T-helper 2 cell treated with Interferon-gamma antibody and Interleukin-4, amounts not matched to agents 5 μg/mL and 100 μg/mL, for 36 hours (primary cell): ENCODE data around the gene PCDH9.
"Not testable (repeated sequence)": the region's sequence is repeated elsewhere in the genome, so short reads cannot be mapped to it uniquely, and the experiment has no call there.

Experiments used
- DNase-seq: peaks from one replicate; pipeline ENCODE4 v3.0.0; 2021; ENCODE audit warnings: low spot score
- H3K27ac Mint-ChIP-seq: one replicate; pipeline ENCODE4 v1.8.0; 2021; ENCODE audit warnings: mild to moderate bottlenecking, mixed read lengths
- H3K27me3 Mint-ChIP-seq: one replicate; pipeline ENCODE4 v1.8.0; 2021; ENCODE audit warnings: low read depth, mixed read lengths
- H3K36me3 Mint-ChIP-seq: one replicate; pipeline ENCODE4 v1.8.0; 2021; ENCODE audit warnings: low read depth, mixed read lengths
- H3K4me1 Mint-ChIP-seq: one replicate; pipeline ENCODE4 v1.8.0; 2021; ENCODE audit warnings: low read depth, mixed read lengths
- H3K4me3 Mint-ChIP-seq: one replicate; pipeline ENCODE4 v1.8.0; 2022; ENCODE audit warnings: mild to moderate bottlenecking, moderate library complexity, mixed read lengths
- H3K9me3 Mint-ChIP-seq: one replicate; pipeline ENCODE4 v1.8.0; 2021; ENCODE audit warnings: mixed read lengths

Gene PCDH9

DNA sequence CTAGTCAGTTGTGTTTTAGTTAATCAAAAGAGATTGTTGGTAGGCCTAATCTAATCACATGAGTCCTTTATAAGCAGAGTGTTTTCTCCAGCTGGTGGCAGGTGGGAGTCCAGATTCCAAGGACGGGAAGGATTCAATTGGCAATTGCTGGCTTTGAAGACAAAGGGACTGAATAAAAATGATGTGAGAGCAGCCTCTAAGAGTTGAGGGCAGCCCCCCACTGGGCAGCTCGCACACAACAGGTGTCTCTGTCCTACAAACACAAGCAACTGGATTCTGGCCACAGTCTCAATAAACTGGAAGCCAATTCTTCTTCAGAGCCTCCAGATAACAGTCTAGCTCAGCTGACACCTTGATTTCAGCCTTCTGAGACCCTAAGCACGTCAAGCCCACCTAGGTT, 915.2 kb downstream of the PCDH9 start:
- Mint-ChIP-seq H3K36me3 (no peaks in the 10 kb centered on the region), H3K9me3 (peaks cover 7% of the 10 kb centered on the region), H3K27ac (no peak overlapping the region), H3K4me3 (no peak overlapping the region), H3K4me1 (no peaks in the 10 kb centered on the region), H3K27me3 (no peaks in the 10 kb centered on the region)
- DNase-seq = no peak

DNA sequence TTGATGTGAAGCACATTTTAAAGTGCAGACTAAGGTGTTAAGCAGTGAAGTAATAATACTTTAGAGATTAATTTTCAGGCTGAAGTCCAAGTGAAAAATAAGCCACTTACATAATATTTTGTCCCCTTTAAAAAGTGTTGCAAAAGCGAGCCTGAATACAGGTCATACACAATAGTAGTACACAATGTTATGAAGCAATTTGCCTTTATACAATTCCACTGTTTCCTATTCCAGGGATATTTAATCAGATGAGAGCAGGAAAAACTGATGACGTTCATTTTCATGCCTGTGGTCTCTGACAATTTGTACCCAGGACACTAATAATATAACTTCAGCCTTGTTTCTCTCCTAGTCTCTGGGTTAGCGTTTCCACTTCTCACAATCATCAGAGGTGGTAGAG, 916.7 kb downstream of the PCDH9 start:
- Mint-ChIP-seq H3K4me3 (no peak overlapping the region), H3K27me3 (no peaks in the 10 kb centered on the region), H3K4me1 (no peaks in the 10 kb centered on the region), H3K9me3 (peaks cover 7% of the 10 kb centered on the region), H3K27ac (no peak overlapping the region), H3K36me3 (no peaks in the 10 kb centered on the region)
- no peak for DNase-seq

DNA sequence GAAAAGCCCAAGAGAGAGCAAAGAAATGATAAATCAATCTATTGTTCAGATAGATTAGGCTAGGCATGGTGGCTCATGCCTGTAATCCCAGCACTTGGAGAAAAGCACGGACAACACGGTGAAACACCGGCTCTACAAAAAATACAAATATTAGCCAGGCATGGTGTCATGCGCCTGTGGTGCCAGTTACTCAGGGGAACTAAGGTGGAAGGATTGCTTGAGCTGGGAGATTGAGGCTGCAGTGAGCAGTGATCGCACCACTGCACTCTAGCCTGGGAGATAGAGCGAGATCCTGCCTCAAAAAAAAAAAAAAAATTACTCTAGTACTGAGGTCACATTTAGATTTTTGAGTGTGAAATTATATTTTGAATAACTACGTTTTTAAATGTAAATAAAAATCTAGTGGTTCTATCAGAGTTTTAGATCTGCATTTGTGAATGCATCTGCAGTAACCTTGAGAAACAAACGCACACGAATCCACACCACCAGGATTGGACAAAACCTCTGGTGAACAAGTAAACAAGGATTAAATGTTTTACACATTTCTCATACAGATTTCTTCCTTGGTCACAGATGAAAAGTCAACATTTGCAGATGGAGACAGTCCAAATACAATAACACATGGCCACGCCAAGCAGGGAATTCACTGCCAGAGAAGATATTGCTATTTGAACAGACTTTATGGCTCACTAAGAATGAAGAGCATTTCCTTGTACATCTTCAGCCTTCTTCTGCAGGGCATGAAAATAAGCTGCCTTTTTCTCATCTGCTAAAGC, 917.6 kb downstream of the PCDH9 start:
- no peaks in the 10 kb centered on the region for H3K27me3 Mint-ChIP-seq
- no peak for DNase-seq
- H3K36me3 Mint-ChIP-seq = no peaks in the 10 kb centered on the region
- no peak overlapping the region for H3K27ac Mint-ChIP-seq
- no peak overlapping the region for H3K4me3 Mint-ChIP-seq
- H3K4me1 Mint-ChIP-seq = no peaks in the 10 kb centered on the region
- peaks cover 7% of the 10 kb centered on the region for H3K9me3 Mint-ChIP-seq

- Mint-ChIP-seq H3K9me3 (no peaks in the 10 kb centered on the region), H3K27ac (no peak overlapping the region), H3K36me3 (no peaks in the 10 kb centered on the region), H3K27me3 (no peaks in the 10 kb centered on the region), H3K4me3 (no peak overlapping the region), H3K4me1 (no peaks in the 10 kb centered on the region)
- no peak for DNase-seq
Measured at GRCh38 chr13:66305961-66306617, 924.0 kb downstream of the PCDH9 start.

DNA sequence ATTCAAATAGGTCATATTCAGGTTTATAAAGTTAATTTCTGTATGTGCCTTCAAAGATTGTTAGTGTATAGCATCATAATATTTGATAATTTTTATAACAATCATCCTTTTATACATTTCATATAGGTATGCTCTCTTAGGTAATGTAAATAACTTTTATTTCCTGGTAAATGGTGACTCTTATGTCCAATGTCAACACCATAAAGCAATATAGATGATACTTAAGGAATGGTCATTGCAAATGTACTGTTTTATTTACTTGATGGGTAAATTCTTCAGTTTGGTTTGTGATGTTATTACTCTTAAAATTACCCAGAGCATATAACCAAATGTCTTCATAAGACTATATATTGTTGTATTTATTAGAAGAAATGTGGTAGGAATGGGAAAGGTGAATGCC, 928.7 kb downstream of the PCDH9 start:
- H3K4me1 Mint-ChIP-seq = no peaks in the 10 kb centered on the region
- H3K27ac Mint-ChIP-seq = no peak overlapping the region
- H3K9me3 Mint-ChIP-seq = peaks cover 6% of the 10 kb centered on the region
- H3K36me3 Mint-ChIP-seq = no peaks in the 10 kb centered on the region
- no peak for DNase-seq
- no peaks in the 10 kb centered on the region for H3K27me3 Mint-ChIP-seq
- H3K4me3 Mint-ChIP-seq = no peak overlapping the region

DNA sequence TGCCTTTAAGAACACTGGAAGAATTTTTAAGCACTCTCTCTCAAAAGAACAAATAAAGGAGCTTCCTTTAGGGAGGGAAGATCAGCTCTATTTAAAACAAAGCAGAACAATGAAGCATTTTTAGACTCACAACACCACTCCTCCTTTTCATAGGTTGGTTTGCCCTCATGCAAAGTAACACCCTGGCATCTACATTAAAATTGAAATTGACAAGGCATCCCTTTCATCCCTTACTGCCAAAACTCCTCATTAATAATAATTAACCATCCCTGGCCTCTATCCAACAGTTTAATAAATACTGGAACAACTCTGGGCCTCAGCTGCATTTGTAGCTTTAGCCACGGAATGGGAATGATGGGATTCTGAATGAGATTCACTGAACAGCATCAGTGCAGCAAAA, 929.1 kb downstream of the PCDH9 start:
- H3K27me3 Mint-ChIP-seq = no peaks in the 10 kb centered on the region
- H3K4me3 Mint-ChIP-seq = no peak overlapping the region
- no peaks in the 10 kb centered on the region for H3K36me3 Mint-ChIP-seq
- H3K4me1 Mint-ChIP-seq = no peaks in the 10 kb centered on the region
- peaks cover 11% of the 10 kb centered on the region for H3K9me3 Mint-ChIP-seq
- no peak overlapping the region for H3K27ac Mint-ChIP-seq
- DNase-seq = no peak

DNA sequence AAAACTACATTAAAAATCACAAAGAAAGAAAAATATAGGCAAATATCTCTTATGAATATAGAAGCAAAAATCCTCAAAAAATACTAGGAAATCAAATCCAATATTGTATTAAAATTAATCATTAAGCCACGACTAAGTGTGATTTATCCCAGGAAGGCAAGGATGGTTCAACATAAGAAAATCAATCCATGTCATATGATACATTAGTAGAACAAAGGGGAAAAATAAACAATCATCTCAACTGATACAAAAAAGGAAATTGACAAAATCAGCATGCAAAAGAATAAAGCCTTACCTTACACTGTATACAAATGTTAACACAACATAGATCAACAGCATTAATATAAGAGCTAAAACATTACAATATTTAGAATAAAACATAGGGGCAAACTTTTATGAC, 933.3 kb downstream of the PCDH9 start:
- DNase-seq = no peak
- no peak overlapping the region for H3K27ac Mint-ChIP-seq
- no peaks in the 10 kb centered on the region for H3K36me3 Mint-ChIP-seq
- no peaks in the 10 kb centered on the region for H3K27me3 Mint-ChIP-seq
- H3K9me3 Mint-ChIP-seq = peaks cover 11% of the 10 kb centered on the region
- H3K4me1 Mint-ChIP-seq = no peaks in the 10 kb centered on the region
- H3K4me3 Mint-ChIP-seq = no peak overlapping the region

GRCh38 chr13:66296328-66296727, 933.8 kb downstream of the PCDH9 start:
- Mint-ChIP-seq H3K9me3 (peaks cover 11% of the 10 kb centered on the region), H3K36me3 (no peaks in the 10 kb centered on the region), H3K27ac (no peak overlapping the region), H3K27me3 (no peaks in the 10 kb centered on the region), H3K4me1 (no peaks in the 10 kb centered on the region), H3K4me3 (no peak overlapping the region)
- DNase-seq = no peak

DNA sequence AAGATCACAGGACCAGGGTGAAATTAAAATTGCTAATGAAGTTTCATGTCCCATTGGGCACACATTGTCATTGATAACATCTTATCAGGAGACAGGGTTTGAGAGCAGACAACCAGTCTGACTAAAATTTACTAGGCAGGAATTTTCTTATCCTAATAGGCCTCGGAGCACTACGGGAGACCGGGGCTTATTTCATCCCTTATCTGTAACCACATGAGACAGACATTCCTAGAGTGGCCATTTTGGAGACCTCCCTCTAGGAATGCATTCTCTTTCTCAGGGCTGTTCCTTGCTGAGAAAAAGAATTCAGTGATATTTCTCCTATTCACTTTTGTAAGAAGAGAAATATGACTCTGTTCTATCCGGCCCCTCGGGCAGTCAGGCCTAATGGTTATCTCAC, 943.3 kb downstream of the PCDH9 start:
- not testable (repeated sequence) for H3K36me3 Mint-ChIP-seq, H3K27ac Mint-ChIP-seq, H3K27me3 Mint-ChIP-seq, DNase-seq, H3K4me3 Mint-ChIP-seq, H3K4me1 Mint-ChIP-seq
- H3K9me3 Mint-ChIP-seq = peaks cover 29% of the 10 kb centered on the region

DNA sequence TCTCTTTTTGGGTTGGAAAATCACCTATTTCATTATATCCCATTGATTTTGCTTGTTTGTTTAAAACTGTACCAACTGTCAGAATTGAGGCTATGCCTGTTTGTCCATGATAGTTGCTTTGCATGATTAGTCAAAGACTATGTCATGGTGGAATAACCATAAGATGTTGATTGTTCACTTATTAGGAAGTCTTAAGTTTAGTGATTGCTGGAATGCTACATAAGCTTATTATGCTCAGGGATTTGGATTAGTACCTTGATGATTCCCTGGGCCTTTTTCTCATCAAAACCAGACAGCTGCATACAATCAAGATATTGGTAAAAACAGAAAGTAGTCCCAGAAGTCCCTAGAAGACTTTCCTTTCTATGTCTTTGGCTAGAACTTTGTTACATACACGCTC, 954.7 kb downstream of the PCDH9 start:
- Mint-ChIP-seq H3K27ac (no peak overlapping the region), H3K4me3 (no peak overlapping the region), H3K27me3 (no peaks in the 10 kb centered on the region), H3K36me3 (no peaks in the 10 kb centered on the region), H3K4me1 (no peaks in the 10 kb centered on the region), H3K9me3 (peaks cover 14% of the 10 kb centered on the region)
- DNase-seq = no peak

DNA sequence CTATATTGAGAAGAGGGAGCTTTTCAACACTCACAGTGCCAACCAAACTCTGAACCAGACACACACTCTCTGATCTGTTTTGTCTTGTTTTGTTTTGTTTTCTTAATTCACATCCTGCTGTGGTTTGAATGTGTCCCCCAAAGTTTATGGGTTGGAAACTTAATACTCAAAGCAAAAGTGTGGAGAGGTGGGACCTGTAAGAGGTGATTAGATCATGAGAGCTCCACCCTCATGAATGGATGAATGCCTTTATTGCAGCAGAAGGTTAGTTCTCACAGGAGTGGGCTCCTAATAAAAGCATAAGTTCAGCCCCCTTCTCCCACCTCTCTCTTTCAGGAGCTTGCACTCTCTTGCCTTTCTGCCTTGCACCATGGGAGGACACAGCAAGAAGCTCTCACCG, 957.1 kb downstream of the PCDH9 start:
- H3K4me3 Mint-ChIP-seq = no peak overlapping the region
- DNase-seq = no peak
- peaks cover 9% of the 10 kb centered on the region for H3K9me3 Mint-ChIP-seq
- H3K36me3 Mint-ChIP-seq = no peaks in the 10 kb centered on the region
- H3K27me3 Mint-ChIP-seq = no peaks in the 10 kb centered on the region
- no peak overlapping the region for H3K27ac Mint-ChIP-seq
- no peaks in the 10 kb centered on the region for H3K4me1 Mint-ChIP-seq

- Mint-ChIP-seq H3K9me3 (no peaks in the 10 kb centered on the region), H3K27ac (no peak overlapping the region), H3K36me3 (no peaks in the 10 kb centered on the region), H3K4me1 (no peaks in the 10 kb centered on the region), H3K4me3 (no peak overlapping the region), H3K27me3 (no peaks in the 10 kb centered on the region)
- DNase-seq = no peak
Measured at GRCh38 chr13:66266761-66267160, 963.4 kb downstream of the PCDH9 start.

DNA sequence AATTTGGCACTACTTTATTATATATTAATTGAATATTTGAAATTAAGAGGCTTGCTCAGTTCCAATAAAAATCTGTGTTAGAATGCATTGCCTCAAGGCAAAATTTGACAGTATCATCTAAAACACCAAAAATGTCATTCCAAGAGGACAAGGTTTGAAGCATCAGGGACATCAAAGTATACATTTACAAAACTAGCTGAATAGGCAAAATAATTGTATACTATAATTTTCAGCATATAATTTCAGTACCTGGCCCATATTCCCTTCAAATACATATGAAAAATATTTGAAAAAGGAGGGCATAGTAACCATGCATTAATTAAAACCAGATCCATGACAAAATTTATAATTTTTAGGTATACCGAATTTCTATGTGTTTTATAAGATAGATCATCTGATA, 963.8 kb downstream of the PCDH9 start:
- H3K36me3 Mint-ChIP-seq = no peaks in the 10 kb centered on the region
- H3K27ac Mint-ChIP-seq = no peak overlapping the region
- no peaks in the 10 kb centered on the region for H3K9me3 Mint-ChIP-seq
- H3K27me3 Mint-ChIP-seq = no peaks in the 10 kb centered on the region
- no peak for DNase-seq
- H3K4me1 Mint-ChIP-seq = no peaks in the 10 kb centered on the region
- no peak overlapping the region for H3K4me3 Mint-ChIP-seq

DNA sequence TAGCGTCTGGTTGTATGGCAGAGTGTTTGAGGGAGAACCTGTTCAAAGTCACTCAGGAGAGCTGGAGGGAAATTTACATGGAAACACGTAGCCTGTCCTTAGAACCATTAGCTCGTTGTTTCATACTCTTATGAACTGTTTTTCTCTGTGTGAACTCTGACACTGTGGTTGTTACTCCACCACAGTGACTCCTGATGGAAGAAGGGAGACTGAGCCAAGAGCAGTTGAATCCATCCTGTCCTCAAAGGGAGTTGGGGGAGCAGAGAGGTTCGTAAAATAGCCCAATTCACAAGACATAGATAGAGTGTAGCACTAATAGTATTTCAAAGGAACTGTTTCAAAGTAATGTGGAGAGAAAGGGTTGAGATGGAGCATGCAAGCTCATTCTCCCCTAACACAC, 964.8 kb downstream of the PCDH9 start:
- Mint-ChIP-seq H3K9me3 (no peaks in the 10 kb centered on the region), H3K4me3 (no peak overlapping the region), H3K27me3 (no peaks in the 10 kb centered on the region), H3K36me3 (no peaks in the 10 kb centered on the region), H3K27ac (no peak overlapping the region), H3K4me1 (no peaks in the 10 kb centered on the region)
- DNase-seq = no peak

- no peaks in the 10 kb centered on the region for H3K27me3 Mint-ChIP-seq
- no peak overlapping the region for H3K27ac Mint-ChIP-seq
- no peaks in the 10 kb centered on the region for H3K4me1 Mint-ChIP-seq
- H3K36me3 Mint-ChIP-seq = no peaks in the 10 kb centered on the region
- no peaks in the 10 kb centered on the region for H3K9me3 Mint-ChIP-seq
- DNase-seq = no peak
- H3K4me3 Mint-ChIP-seq = no peak overlapping the region
Measured at GRCh38 chr13:66264971-66265370, 965.2 kb downstream of the PCDH9 start.
